HG02943 (cell line): ENCODE measurements around the gene CD248.
"Not testable (repeated sequence)": the region's sequence is repeated elsewhere in the genome, so short reads cannot be mapped to it uniquely, and the experiment has no call there.

ENCODE experiments used
- ATAC-seq: cut with Tn5 transposase; IDR thresholded peaks from one replicate; pipeline ENCODE4 v1.9.1; 2021; ENCODE audit warnings: mild to moderate bottlenecking, low read depth, moderate library complexity; ENCODE audit not compliant: unreplicated experiment

The CD248 gene

DNA sequence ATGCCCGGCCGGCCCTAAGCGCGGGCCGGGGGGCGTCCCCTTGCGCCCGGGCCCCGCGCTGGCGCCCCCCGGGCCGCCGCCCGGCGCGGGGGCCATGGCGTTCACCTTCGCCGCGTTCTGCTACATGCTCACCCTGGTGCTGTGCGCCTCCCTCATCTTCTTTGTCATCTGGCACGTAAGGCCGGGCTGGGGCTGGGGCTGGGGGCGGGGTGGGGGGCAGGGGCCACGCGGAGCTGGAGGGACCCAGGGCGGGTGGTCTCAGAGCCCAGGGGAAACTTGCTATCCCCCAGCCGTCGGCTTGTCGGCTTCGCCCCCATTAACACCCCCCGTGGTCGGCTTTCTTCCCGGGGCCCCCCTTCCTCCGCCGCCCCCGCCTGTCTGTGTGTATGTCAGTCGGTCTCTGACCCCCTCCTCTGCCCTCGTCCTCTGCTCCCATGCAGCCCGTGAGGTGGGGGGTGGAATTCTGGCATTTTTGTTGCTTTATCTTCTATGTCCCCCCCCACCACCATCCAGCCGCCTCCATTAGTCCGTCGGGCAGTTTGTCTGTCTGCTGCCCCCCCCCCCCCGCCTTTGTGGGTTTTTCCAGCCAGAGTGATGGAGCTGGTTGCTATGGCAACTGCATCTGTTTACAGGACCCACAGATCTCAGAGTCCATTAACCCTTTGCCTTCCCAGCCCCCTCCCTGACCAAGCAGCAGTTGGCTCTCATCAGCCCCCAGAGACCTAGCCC, 38.3 kb downstream of the CD248 start:
- no peak for ATAC-seq

DNA sequence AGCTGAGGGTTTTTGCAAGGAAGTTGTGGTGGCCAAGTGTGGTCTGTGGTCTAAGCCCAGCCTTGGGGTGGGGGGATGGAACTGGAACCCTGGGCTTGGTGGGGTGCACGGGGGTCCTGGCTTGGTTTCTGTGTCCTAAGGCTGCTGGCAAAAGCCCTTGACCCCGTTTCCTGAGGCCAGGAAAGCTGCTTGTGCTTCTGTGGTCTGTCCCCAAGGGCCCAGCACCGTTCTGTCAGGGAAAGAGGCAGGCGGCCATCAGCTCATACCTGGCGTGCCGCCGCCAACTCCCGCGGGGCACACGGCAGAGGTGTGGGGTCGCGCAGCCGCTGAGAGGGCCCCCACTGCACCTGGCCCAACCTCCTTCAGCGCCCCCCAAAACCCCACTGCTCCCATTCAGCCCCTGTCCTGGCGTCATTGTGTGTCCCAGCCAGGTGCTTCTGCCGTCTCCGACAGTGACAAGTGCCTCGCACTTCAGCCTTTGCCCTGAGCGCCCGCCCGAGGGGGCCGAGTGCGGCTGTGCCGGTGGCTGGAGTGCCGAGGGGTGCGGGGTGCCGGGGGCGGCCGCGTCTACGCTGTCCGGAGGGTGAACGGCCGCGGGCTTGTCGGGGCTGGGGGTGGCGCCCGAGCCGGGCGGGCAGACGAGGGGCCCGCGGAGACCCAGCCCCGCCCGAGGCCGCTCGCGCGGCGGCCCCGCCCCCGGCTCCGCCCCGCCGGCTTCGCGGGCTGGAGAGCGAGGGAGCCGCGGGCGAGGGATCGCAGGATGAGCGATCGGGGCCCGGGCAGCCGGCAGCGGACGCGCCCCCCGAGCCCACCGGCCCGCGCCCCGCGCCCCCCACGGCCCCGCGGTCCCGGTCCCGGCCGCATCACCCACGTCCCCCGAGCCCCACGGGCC, 39.1 kb downstream of the CD248 start, which contains the start of gene CNIH2:
CNIH2 (plus strand) TSS at position 705 of the 892 bp plus-strand sequence. CDS start 282 bp downstream, outside the sequence.
- no peak for ATAC-seq

DNA sequence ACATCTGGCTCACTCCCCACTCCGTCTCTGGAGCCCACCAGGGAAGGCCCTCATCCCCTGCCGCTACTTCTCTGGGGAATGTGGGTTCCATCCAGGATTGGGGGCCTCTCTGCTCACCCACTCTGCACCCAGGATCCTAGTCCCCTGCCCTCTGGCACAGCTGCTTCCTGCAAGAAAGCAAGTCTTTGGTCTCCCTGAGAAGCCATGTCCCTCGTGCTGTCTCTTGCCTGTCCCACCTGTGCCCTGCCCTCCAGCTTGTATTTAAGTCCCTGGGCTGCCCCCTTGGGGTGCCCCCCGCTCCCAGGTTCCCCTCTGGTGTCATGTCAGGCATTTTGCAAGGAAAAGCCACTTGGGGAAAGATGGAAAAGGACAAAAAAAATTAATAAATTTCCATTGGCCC, 39.8 kb downstream of the CD248 start:
- ATAC-seq, result not testable (repeated sequence)

DNA sequence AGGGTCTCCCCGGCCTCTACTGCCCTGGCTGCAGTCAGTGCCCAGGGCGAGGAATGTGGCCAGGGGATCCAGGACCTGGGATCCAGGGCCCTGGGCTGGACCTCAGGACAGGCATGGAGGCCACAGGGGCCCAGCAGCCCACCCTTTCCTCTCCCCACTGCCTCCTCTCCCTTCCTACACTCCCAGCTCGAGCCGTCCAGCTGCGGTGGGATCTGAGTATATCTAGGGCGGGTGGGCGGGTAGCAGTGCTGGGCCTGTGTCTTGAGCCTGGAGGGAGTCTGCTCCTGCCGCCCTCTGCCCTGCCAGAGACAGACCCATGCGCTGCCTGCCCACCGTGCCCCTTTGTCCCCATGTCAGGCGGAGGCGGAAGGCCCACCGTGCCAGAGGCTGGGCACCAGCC, 40.2 kb downstream of the CD248 start:
- not testable (repeated sequence) for ATAC-seq

DNA sequence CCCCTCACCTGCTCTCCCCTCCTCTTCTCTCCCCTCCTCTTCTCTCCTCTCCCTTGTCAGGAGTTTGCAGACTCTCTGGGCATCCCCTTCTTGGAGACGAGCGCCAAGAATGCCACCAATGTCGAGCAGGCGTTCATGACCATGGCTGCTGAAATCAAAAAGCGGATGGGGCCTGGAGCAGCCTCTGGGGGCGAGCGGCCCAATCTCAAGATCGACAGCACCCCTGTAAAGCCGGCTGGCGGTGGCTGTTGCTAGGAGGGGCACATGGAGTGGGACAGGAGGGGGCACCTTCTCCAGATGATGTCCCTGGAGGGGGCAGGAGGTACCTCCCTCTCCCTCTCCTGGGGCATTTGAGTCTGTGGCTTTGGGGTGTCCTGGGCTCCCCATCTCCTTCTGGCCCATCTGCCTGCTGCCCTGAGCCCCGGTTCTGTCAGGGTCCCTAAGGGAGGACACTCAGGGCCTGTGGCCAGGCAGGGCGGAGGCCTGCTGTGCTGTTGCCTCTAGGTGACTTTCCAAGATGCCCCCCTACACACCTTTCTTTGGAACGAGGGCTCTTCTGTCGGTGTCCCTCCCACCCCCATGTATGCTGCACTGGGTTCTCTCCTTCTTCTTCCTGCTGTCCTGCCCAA, 40.7 kb downstream of the CD248 start:
- no peak for ATAC-seq

DNA sequence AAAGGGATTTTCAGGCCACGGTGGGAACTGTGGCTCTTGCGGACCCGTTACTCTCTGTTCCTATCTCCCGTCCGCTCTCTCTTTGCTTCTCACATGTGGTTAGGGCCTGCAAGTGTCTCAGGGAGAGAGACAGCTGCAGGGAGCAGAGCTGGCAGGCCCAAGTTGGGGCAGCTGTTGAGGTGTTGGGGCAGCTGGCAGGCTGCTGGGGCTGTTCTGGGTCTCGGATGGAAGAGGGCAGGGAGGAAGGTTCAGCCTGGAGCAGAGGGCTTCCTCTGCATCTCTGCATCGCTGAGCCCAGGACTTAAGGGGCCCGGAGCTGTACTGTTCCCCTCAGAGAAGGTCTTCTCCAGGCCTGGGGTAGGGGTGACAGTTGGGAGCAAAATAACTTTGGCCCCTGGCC, 41.4 kb downstream of the CD248 start:
- ATAC-seq, result no peak

DNA sequence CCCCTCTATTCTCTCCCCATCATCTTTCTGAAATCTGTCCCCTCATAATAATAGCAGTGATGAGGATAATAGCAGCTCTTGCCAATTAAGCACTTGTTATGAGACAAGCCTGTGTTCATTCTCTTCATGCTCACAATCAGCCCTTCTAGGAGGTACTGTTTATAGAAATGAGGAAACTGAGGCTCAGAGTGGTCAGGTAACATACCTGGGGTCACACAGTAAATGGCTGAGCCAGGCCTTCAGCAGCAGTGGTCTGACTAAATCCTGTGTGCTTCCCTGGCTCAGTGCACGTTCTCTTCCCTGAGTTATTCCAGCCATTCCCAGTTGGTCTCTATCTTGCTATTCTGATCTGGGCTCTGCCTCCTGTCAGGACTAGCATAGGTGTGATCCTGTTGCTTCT, 42.6 kb downstream of the CD248 start:
- ATAC-seq, result no peak

DNA sequence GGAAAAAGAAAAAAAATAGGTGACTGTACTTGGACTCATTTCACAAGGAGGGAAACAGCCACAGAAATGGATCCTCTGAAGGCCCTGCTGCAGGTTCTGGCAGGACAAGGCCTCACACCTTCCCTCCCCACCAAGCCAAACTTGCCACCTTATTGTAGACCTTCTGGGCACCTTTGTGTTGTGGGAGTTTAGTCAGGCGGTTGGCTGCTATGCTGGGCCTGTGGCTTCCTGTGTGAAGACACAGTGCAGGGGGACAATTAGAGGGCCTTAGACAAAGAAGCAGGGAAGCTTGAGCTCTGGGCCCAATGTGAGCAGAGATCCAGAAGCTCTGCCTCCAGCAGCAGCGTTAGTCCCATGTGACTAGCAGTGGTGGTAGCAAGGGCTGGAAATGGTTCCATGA, 44.2 kb downstream of the CD248 start:
- ATAC-seq, result no peak

DNA sequence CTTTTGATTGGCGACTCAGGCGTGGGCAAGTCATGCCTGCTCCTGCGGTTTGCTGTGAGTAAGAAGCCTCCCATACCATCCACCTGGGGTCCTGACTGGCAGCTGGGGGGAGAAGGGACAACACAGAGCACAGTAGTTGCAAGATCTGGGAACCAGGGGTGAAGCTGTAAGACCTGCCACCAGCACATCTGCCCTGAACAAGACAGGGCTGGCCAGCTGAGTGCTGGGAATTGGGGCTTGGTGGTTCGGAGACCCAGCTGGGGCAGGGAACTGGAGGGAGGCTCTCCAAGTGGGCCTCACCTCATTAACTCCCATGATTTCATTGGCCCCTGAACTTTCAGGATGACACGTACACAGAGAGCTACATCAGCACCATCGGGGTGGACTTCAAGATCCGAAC, 45.0 kb downstream of the CD248 start:
- no peak for ATAC-seq

DNA sequence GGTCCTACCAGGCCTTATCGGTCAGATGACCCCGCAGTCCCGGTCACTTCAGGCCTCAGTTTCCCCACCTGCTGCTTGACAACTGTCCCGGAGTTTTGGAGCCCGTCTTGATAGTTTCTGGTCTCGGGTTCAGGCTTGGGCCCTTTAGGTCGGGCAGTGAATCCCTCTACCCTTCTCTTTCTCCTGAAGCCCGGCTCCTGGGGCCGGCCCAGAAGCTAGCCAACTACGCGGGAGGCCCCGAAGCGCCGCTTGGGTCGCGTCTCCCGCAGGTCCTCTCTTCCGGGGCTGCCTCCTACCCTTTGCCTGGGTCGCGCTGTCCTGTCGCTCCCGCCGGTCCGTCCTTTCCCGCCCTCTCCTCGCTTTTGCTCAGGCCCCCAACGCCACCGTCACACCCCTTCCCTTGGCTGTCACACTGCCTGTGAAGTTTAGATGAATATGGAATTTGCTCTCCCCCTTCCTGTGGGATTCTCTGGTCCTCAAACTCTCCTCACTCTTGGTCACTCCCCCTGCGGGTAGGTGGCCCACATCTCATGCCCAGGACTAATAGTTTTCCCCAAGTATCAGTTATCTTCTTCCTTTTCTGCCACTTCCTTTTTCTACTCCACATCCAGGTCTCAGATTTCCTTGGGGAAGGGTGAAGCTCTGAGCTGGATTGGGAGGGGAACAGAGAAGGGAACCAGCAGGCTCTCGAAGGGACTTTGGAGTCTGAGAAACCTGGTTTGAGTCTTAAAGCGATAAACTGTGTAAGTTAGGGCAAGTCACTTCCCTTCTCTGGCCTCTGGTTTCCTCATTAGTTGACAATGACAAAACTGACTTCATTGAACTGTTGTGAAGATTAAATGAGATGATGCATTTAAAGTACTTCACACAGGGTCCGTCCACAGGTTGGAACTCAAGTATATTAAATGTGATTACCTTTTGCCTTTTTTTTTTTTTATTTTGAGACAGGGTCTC, 47.6 kb downstream of the CD248 start:
- no peak for ATAC-seq

DNA sequence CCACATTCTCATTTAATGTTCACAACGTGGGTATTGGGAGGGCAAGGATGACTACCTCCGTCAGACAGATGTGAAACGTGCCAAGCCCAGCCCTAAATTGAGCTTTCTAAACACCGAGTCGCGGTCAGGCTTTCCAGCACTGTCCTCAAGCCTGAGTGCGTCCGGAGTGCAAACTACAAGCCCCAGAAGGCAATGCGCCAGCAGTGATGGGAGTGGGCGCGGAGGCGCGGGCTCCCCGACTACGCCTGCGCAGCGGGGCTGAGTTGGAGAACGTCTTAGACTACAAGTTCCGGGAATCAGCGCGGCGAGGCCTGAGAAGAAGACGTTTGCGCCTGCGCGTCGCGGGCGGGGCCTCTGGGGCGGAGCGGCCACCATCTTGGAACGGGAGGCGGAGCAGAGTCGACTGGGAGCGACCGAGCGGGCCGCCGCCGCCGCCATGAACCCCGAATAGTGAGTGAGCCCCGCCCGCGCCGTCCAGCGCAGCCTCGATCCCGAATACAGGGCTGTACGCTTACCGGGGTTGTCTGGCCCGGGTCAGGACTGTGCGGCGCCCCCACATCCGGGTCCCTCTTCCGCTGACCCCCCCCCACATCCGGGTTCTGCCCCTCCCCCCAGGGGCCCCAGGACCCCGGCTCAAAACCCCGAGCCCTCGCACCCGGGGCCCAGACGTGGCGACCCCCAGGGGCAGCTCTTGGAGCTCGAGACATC, 48.4 kb downstream of the CD248 start, which contains the start of gene RAB1B:
RAB1B (plus strand) TSS at position 396 of the 708 bp plus-strand sequence; CDS start at position 437, 41 bp downstream.
- ATAC-seq, result peak; percentile 75

DNA sequence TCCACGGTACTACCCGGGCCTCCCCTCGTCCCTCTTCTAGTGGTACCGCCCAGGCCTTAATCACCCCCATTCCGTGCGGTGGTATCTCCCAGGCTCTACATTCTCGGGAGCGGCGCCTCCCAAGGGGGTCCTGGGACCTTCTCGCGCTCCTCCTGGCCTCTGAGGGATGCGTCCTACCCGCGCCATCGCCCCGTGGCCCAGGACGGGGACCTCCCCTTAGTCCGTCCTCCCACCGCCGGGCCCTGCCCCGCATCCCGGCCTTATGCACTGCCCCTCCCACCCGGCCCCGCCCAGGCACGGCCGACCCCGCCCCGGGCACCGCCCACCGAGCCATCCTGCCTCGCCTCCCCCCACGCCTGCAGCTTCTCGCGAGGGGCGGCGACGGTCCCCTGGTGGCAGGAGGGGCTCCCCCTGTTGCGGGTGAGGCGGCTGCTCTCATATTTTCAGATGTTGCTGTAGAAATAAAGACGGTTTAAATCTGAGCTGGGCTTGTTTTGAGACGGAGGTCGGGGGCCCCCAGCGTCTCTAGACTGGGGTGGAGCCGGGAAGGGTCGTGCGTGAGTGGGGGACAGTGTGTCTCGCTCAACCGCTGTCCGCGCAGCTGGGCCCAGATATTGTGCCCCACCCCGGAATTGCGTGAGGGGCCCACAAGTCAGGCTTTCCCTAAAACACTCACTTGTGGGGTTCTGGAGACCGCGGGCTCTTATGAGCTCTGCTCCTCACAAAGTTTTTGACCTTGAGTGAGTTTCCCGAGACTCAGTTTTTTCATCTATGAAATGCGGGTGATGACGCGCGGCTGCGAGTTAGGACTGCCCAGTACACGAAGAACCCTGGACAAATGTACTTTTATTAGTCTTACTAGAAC, 49.2 kb downstream of the CD248 start:
- peak; percentile 31 for ATAC-seq

DNA sequence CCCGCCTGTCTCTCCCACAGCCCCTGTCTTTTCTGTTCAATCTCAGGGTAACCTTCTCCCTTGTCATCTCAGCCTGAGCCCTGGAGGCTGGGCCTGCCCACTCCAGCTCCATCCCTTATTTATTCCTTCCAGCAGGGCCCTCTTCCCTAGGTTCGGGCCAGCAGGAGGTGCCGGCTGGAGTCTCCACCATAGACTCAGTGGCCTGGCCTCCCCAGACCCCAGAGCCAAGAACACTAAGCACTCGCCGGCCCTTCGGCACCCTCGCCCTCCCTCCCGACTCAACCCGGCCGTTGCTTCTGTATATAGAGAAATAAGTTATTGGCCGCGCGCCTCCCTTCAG, 49.8 kb downstream of the CD248 start:
- no peak for ATAC-seq

DNA sequence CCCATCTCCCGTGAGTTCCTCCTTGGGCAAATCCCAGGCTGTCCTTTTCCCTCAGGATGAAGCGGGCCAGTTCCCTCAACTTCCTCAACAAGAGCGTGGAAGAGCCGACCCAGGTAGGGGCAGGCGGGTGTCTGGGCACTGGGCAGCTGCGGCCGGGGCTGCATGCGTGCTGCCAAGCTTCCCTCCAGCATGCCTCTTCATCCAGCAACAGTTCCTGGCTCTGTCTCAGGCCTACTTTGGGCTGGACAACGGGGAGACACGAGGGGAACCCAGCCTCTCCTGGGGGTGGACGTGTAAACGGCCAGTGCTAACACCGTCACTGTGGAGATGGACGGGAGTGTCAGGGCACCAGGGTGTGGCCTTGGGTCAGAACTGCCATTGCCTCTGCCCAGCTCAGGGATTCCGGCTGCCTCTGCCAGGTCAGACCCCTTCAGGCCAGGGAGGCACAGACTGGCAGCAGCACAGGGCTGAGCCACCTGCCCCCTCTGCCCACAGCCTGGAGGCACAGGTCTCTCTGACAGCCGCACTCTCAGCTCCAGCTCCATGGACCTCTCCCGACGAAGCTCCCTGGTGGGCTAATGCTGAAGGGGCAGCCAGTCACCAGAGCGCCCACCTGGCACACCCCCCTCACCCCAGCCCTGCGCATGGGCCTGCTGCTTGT, 50.3 kb downstream of the CD248 start:
- no peak for ATAC-seq

DNA sequence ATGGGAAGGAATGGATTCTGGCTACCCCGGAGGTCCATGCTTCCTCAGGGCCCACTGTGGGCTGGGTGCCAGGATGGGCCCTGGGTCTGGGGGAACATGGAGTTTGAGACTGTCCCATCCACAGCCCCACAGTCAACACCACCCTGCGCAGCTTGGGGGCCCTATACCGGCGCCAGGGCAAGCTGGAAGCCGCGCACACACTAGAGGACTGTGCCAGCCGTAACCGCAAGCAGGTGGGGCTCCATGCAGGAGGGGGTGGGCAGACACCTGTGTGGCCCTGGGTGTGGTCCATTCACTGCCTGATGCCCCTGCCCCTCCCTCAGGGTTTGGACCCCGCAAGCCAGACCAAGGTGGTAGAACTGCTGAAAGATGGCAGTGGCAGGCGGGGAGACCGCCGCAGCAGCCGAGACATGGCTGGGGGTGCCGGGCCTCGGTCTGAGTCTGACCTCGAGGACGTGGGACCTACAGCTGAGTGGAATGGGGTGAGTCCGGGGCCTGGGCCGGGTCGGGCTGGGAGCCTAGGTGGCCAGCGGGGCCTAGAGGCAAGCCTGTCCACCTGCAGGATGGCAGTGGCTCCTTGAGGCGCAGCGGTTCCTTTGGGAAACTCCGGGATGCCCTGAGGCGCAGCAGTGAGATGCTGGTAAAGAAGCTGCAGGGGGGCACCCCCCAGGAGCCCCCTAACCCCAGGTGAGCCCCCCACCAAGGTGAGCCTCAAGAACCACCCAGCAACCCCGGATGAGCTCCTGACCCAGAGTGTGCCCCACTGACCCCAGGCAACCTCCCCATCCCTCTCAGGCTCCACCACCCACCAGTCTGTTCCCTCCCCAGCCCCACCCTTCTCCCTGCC, 51.1 kb downstream of the CD248 start:
- no peak for ATAC-seq

DNA sequence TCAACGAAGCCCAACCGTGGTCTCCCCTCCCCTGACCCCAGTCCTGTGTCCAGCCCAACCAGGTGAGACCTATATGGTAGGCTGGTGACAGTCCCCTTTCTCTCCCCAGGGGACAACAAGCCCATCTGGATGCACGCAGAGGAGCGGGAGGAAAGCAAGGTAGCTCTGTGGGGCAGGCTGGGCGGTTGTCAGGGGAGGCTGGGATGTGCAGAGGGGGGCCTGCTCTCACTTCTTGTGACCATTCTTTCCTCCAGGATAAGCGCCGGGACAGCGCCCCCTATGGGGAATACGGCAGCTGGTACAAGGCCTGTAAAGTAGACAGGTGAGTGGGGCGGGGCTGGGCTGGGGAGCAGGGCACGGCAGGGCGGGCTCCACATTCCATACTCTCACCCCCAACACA, 51.9 kb downstream of the CD248 start:
- ATAC-seq, result no peak
